IPS-15b (cell line): ENCODE results near the gene PRDM15.

Experiments
- H3K27me3 ChIP-seq: one replicate; pipeline ENCODE4 v1.6.1; 2013; ENCODE audit warnings: low read length; ENCODE audit not compliant: control insufficient read depth, insufficient read depth
- H3K36me3 ChIP-seq: one replicate; pipeline ENCODE4 v1.6.1; 2013; ENCODE audit warnings: low read length; ENCODE audit not compliant: control insufficient read depth, insufficient read depth
- H3K4me1 ChIP-seq: one replicate; pipeline ENCODE4 v1.6.1; 2013; ENCODE audit warnings: mild to moderate bottlenecking, low read length; ENCODE audit not compliant: control insufficient read depth, insufficient read depth
- H3K4me3 ChIP-seq: one replicate; pipeline ENCODE4 v1.5.1; 2013; ENCODE audit warnings: low read depth, low read length
- H3K9ac ChIP-seq: one replicate; pipeline ENCODE4 v1.6.1; 2013; ENCODE audit warnings: low read depth, mild to moderate bottlenecking, low read length
- H3K9me3 ChIP-seq: one replicate; pipeline ENCODE4 v1.6.1; 2013; ENCODE audit warnings: mild to moderate bottlenecking, low read length; ENCODE audit not compliant: control insufficient read depth, insufficient read depth

Gene PRDM15

DNA sequence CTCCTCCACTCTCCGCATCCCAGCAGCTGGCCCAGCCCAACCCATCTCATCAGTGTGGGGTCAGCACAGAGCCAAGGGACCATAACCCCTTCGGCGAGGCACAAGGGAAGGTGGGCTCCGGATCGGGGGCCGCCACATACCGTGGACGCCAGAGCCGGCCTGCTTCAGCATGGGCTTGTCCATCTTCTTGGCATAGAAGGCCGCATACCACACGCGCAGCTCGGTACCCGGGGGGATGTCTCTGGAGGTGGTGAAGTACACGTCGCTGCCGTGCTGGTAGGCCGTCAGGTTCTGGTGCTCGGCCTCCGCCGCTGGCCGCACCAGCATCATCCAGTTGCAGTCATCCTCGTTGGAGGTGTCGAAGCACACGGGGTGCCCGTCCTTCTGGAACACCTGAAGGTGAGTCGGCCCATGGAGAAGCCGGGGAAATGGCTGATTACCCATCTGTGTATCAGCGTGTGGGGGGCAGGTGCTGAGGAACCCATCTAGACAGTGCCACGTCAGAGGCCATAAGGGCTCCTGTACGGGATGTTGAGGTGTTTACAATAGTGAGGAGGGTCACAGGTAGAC lies 24.6 kb downstream of the PRDM15 start:
- Histone ChIP-seq H3K27me3 (no peaks in the 10 kb centered on the region), H3K9ac (no peak overlapping the region), H3K36me3 (peaks cover 27% of the 10 kb centered on the region), H3K4me1 (no peaks in the 10 kb centered on the region), H3K9me3 (no peaks in the 10 kb centered on the region), H3K4me3 (no peak overlapping the region)

DNA sequence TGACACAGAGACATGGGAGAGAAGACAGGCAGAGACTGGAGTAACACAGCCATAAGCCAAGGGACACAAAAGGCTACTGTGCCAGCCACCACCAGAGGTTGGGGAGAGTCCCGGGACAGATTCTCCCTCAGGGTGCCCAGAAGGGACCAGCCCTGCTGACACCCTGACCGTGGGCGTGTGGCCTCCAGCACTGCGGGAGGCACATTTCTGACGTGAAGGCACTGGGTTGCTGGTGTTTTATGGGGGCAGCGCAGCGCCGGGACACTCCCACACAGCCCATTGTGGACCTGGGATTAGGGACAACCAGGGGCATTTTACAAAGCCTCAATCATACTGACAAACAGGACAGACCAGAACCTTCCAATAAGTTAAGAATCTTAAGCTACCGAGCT lies 26.2 kb downstream of the PRDM15 start:
- no peaks in the 10 kb centered on the region for H3K4me1 ChIP-seq
- H3K9me3 ChIP-seq, result no peaks in the 10 kb centered on the region
- peaks cover 21% of the 10 kb centered on the region for H3K36me3 ChIP-seq
- no peaks in the 10 kb centered on the region for H3K27me3 ChIP-seq
- H3K4me3 ChIP-seq, result no peak overlapping the region
- H3K9ac ChIP-seq, result no peak overlapping the region

DNA sequence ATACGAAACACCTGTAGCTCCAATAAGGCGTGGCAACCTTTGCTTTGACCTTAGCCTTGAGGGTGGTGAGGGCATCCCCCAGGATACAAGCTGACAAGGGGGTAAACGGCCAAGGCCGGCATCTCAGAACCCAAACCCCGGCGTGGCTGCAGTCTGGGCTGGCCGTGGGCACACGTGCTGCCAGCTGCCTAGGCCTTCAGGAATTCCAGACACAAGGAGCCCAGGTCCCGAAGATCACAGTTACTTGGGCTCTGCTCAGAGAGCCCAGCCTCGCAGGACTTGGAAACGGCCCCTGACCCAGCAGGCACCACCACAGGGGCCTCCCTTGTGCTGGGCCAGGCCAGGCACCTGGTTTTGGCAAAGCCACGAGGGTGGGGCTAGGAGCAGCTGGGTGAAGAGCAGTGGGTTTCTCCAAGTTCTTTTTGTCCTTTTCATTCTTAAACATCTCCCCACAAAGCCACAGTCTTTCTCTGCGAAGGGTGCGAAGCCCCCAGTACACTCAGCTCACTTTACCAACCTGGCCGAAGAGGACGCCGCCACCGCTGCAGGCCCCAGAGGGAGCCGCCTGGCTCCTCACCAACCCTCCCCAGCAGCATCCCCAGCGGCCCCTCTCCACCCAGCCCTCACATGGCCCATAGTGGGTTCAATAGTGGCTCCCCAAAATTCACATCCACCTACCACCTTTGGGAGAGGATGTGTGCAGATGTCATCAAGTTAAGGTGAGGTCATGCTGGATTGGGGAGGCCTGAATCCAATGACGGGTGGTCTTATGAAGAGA lies 26.8 kb downstream of the PRDM15 start:
- Histone ChIP-seq H3K9me3 (no peaks in the 10 kb centered on the region), H3K9ac (no peak overlapping the region), H3K4me3 (no peak overlapping the region), H3K27me3 (no peaks in the 10 kb centered on the region), H3K36me3 (peaks cover 21% of the 10 kb centered on the region), H3K4me1 (no peaks in the 10 kb centered on the region)

DNA sequence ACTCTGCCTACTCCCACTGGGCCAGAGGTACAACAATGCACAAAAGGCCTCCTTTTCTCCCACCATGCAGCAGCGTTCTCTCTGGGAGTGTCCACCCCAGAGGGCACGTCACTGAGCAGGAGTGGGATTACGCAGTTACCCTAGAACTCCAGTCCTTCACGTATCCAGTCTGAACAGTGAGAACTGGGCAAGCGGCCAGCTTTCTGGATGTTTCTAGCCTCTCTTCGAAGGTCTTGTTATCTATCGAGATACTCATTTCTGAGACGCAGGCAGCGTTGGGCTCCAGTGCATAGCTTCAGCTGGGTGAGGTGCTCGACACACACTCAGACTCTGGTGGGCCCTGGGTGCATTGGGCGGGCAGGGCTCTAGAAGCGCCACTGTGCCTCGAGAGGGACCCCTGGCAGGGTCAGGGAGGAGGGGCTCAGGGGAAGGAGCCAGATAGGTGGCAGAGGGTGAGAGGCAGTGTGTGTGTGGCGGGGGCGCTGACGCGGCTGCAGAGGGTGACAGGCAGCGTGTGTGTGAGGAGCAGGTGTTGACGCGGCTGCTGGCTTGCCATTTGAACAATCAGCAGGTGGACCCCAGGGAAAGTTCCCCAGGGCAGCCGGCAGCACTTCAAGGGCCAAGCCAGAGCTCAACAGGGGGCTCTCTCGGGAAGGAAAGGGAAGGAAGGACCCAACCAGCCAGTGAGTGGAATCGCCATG lies 27.9 kb downstream of the PRDM15 start:
- no peak overlapping the region for H3K4me3 ChIP-seq
- peaks cover 22% of the 10 kb centered on the region for H3K36me3 ChIP-seq
- no peaks in the 10 kb centered on the region for H3K4me1 ChIP-seq
- no peaks in the 10 kb centered on the region for H3K27me3 ChIP-seq
- no peaks in the 10 kb centered on the region for H3K9me3 ChIP-seq
- H3K9ac ChIP-seq, result no peak overlapping the region

DNA sequence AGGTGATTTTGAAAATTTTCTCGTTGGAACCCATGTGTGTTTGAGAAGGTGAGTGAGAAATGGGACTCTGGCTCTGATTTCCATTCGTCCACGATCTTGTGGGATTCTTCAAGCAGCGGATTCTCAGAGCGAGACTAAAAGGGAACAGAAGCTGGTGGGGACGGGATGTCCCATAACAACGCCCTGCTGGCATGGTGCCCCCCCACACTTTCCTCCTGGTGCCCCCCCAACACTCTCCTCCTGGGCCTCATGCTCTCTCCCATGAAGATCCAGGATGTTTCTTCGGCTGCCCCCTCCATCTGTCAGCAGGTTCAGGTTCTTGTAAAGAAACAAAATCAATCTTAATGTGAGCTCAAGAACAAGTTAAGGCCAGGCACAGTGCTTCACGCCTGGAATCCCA lies 29.1 kb downstream of the PRDM15 start:
- peaks cover 22% of the 10 kb centered on the region for H3K36me3 ChIP-seq
- H3K27me3 ChIP-seq, result no peaks in the 10 kb centered on the region
- H3K9ac ChIP-seq, result no peak overlapping the region
- H3K4me1 ChIP-seq, result no peaks in the 10 kb centered on the region
- no peaks in the 10 kb centered on the region for H3K9me3 ChIP-seq
- H3K4me3 ChIP-seq, result no peak overlapping the region

DNA sequence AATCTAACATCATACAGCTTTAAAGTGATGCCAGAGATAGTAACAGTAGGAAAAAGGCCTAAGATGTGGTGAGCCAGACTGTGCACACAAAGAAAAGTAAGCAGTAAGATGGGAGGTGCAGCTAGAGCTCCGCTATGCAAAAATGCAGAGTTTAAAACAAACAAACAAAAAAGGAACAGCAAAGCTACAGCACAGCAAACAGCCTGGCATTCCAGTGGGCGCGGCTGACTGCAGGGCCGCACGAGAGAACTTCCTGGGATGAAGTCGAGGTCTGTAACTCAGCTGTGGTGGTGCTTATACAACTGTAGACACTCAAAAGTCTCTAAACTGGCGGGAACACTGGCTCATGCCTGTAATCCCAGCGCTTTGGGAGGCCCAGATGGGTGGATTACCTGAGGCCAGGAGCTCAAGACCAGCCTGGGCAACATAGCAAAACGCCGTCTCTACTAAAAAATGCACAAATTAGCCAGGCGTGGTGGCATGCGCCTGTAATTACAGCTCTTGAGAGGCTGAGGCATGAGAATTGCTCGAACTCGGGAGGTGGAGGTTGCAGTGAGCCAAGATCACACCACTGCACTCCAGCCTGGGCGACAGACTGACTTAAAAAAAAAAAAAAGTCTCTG lies 30.1 kb downstream of the PRDM15 start:
- Histone ChIP-seq H3K36me3 (peaks cover 14% of the 10 kb centered on the region), H3K4me3 (no peak overlapping the region), H3K27me3 (no peaks in the 10 kb centered on the region), H3K9me3 (no peaks in the 10 kb centered on the region), H3K4me1 (no peaks in the 10 kb centered on the region), H3K9ac (no peak overlapping the region)

DNA sequence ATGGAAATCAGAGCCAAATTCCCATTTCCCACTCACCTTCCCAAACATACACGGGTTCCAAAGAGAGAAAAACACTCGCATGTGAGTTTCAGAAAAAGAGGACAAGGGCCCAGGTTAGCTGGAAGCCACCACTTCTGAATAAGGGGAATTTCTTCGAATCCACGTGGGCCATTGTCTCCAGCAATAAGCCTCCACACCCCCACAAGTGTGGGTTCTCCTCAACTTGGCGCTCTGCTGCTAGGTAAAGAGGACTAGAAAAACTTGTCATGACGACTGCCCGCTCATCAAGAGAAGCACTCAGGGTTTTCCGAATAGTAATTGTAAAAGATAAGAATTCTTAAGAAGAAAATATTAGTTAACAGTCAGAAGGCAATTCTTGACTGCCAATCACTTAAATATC lies 30.6 kb downstream of the PRDM15 start:
- Histone ChIP-seq H3K9ac (no peak overlapping the region), H3K27me3 (no peaks in the 10 kb centered on the region), H3K9me3 (no peaks in the 10 kb centered on the region), H3K36me3 (peaks cover 9% of the 10 kb centered on the region), H3K4me1 (no peaks in the 10 kb centered on the region), H3K4me3 (no peak overlapping the region)

DNA sequence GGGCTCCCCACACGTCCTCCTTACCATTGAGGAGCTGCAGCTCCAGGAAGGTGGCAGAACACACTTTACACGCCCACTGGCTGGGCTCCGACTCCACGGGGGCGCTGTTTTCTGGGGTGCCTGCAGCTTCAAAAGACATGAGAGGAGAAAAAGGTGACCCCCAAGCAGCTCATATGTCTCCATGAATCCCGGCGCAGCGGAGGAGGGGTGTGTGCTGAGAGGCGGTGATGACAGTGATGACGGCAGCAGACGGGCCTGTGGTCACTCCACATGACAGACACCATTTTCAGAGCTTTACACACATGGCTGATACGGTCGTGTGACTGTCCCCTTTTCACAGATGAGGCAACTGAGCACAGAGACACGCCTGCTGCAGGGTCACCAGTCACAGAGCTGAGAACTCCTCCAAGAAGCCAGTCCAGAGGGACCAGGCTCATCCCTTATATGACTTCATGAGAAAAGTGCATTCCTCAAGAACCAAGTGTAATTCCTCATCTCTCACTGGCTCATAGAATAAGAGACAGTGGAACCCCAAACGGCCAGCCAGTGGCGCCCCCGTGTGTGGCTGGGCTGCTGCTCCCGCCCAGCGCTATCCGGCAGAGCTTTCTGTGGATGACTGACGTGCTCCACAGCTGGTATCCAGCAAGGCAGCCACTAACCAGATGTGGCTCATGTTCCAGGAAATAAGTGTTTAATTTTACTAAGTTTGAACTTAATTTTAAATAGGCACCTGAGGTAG lies 31.9 kb downstream of the PRDM15 start:
- no peaks in the 10 kb centered on the region for H3K27me3 ChIP-seq
- peaks cover 6% of the 10 kb centered on the region for H3K36me3 ChIP-seq
- H3K4me3 ChIP-seq, result no peak overlapping the region
- H3K4me1 ChIP-seq, result no peaks in the 10 kb centered on the region
- H3K9me3 ChIP-seq, result no peaks in the 10 kb centered on the region
- no peak overlapping the region for H3K9ac ChIP-seq

DNA sequence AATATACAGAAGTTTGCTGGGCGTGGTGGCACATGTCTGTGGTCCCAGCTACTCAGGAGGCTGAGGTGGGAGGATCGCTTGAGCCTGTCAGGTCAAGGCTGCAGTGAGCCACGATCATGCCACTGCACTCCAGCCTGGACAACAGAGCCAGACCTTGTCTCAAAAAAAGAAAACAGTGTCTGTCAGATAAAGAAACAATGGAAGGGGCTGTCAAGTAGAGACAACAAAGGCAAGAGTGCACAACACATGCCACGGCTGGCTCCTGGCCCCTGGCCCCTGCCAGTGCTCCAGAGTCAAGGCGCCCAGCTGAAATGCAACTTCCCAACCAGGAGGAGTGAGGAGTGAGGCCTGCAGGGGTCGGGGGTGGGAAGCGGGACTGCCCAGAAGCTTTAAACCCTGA lies 32.6 kb downstream of the PRDM15 start:
- no peak overlapping the region for H3K4me3 ChIP-seq
- H3K9ac ChIP-seq, result no peak overlapping the region
- no peaks in the 10 kb centered on the region for H3K9me3 ChIP-seq
- no peaks in the 10 kb centered on the region for H3K27me3 ChIP-seq
- H3K36me3 ChIP-seq, result peaks cover 6% of the 10 kb centered on the region
- no peaks in the 10 kb centered on the region for H3K4me1 ChIP-seq

DNA sequence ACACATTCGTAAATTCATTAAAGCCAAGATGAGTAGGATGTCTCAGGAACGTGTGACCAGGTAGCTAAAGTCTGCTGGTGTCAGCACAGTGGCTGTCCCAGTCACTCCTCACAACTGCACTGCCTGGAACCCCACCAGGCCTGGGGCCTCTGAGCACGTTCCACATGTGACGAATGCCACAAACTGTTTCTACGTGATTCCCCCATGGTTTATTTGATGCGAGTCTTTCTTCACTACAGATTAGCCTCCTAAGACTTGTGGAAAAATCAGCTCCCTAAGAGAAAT lies 33.2 kb downstream of the PRDM15 start:
- no peaks in the 10 kb centered on the region for H3K27me3 ChIP-seq
- no peak overlapping the region for H3K4me3 ChIP-seq
- H3K4me1 ChIP-seq, result no peaks in the 10 kb centered on the region
- peaks cover 2% of the 10 kb centered on the region for H3K36me3 ChIP-seq
- H3K9ac ChIP-seq, result no peak overlapping the region
- H3K9me3 ChIP-seq, result no peaks in the 10 kb centered on the region

DNA sequence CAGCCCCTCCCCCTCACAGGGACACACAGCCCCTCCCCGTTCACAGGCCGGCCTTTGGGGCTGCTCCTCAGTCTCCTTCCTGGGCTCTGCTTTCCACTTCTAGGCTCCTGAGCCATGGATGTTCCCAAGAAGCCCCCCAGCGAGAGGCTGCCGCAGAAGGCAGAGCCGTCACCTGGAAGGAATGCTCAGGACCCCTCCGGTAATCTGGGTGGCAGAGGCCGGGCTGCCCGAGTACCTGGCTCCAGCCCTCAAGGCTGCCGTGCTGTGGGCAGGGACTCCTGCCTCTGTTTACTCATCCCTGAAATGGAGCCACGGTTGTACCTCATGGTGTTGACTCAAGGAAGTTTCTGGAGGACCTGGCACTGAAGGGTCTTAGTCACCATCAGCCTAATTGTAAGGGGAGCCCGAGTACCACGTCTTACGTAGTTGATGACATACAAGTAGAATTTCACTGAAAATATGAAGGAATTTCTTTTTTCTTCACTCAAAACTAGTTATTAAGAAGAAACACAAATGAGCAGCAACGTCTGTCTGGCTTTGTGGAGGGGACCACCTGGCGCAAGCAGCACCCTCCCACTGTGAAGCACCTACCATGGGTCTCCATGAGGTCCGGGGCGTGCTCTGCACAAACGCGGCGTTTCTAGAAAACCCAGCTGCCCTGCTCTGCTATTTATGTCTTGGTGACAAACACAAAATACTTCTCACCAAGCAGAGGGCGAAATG lies 33.7 kb downstream of the PRDM15 start:
- no peak overlapping the region for H3K9ac ChIP-seq
- peaks cover 2% of the 10 kb centered on the region for H3K36me3 ChIP-seq

More for the DNA sequence above, 33.7 kb downstream of the PRDM15 start:
- Histone ChIP-seq H3K27me3 (no peaks in the 10 kb centered on the region), H3K4me1 (no peaks in the 10 kb centered on the region), H3K9me3 (no peaks in the 10 kb centered on the region), H3K4me3 (no peak overlapping the region)
